HG02763 (cell line): ENCODE measurements around the gene MBLAC1.

Experiments used
- ATAC-seq: cut with Tn5 transposase; IDR thresholded peaks from one replicate; pipeline ENCODE4 v1.9.1; 2021; ENCODE audit warnings: mild to moderate bottlenecking, moderate library complexity; ENCODE audit not compliant: unreplicated experiment

MBLAC1 gene

DNA sequence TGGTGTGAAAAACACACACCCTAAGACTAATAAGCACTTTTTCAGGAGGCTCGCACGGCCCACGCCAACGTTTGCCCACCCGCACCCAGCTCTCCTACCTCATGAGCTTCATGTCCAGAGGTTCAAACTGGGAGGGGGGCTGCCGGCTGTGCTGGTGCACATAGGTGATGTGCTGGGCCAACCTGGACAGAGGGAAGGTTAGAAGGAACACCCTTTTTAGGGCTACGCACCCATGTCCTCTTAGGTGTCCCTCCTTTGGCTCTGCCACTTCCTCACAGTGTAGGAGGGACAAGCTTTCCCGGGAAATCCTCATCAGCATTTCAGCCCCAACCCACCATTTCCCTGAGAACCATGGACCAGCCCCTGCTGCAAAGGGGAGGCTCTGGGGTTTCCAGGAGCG, 31.5 kb upstream of the MBLAC1 start:
- no peak for ATAC-seq

DNA sequence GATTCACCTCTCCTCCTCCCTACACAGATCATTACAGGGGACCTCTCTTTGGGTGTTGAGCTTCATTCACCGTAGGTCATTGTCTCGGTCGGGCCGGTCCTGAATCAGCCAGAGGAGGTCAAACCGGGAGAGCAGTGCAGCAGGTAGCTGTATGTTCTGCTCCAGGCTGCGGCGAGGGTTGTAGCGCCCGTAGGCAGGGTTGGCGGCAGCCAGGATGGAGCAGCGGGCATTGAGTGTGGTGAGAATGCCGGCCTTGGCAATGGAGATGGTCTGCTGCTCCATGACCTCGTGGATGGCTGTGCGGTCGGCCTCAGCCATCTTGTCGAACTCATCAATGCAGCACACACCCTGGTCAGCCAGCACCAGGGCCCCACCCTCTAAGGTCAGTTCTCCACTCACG, 31.1 kb upstream of the MBLAC1 start:
- ATAC-seq, result no peak

DNA sequence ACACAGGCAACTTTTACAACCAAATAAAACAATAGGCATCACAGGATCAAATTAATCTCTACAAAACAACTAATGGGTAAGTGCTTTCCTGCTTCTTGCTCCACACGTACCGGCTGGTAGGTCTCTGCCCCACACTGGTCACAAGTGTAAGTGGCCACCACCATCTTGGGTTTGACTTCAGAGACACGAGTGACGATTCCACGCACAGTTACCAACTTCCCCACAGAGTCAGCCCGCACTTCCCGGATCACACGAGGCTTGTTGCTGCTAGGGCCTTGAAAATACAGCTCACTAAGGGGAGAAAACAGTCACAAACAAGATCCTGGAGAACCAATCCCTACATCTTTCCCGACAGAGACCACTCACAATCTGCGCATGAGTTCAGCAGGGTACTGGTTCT, 27.9 kb upstream of the MBLAC1 start:
- no peak for ATAC-seq

DNA sequence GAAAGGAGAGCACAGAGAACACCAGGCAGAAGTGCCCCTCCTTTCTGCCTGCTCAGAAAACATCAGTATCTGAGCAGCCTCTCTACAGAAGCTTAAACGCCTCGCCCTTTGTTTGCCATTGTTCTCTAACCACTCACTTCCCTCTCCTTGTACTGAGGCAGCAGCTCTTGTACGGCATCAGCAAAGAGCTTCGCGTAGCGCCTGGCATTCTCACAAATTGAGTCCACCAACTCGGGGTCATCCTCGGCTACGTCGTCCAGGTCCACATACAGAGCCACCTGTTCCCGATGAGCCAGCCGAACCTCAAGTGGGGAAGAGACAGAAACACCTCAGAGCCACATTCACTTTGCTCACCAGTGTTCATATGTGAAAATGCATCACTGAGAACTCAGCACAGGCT, 27.3 kb upstream of the MBLAC1 start:
- ATAC-seq, result no peak

DNA sequence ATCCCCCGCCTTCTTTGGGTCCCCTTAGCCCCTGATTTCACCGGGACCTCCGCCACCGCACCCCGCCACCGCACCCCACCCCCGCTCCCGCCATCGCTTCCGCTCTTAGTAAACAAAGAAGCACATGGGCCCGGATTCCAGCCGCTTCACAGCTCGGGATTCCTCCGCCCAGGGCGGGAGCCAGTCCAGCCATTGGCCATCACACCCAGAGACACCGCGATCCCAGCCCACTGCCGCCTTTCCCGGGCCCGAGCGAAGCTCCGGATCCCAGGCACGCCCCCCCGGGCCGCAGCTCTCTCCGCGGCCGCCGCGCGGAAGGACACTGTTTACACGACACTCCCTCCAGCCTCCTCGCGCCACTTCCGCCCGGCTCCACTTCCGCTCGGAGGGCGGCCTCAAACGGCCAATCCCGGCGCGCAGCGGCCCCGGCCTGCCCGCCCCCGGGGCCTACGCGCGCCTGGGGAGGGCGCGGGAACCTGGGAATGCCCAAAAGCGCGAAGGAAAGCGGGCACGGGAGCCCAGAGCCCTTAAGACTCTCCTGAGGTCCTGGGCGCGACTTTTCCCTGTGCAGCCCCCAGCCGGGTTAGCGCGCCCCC, 26.2 kb upstream of the MBLAC1 start:
- ATAC-seq, result peak; percentile 68

DNA sequence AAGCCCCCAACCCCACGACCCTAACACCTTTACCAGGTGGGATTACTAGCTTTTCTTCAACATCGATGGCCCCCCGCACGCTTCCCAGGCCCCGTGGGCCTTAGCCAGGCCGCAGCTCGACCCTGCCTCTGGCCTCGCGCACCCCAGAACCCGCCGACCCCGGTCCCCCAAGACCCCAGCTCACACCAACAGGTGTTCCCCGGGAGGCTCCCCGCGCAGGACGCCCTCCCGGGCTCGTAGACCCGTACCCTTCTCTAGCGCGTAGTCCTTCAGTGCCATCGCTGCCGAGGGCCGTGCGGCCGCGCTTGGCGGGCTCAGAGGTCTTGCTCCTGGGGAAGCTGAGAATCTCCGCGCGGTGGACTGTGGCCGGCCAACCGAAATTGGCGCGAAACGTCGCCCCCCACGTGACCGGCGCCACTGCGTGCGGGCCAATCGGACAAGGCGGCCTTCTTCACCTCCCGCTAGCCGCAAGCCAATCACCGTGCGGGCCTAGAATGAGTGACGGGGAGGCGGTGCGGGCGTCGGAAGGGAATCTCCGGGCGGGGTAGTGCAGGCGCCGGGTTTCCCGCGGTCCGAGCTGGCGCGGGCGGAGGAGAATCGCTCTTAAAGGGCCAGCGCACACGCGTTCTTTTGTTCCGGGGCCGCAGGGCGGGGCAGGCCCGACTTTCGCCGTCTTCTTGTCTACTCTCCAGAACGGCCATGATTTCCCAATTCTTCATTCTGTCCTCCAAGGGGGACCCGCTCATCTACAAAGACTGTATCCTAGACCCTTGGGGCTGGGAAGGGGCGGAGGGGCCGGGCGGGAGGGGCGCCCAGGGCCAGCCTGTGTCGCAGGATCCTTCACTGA, 25.5 kb upstream of the MBLAC1 start, which contains the start of the genes AP4M1 and MCM7:
Gene AP4M1, plus strand, starts transcription at position 628 of the 847 bp plus-strand sequence. Its CDS starts 72 bp downstream, at position 700.
Gene MCM7, minus strand, starts transcription at position 382 of the 847 bp plus-strand sequence. Its CDS starts 103 bp downstream, at position 279.
- peak; percentile 84 for ATAC-seq

DNA sequence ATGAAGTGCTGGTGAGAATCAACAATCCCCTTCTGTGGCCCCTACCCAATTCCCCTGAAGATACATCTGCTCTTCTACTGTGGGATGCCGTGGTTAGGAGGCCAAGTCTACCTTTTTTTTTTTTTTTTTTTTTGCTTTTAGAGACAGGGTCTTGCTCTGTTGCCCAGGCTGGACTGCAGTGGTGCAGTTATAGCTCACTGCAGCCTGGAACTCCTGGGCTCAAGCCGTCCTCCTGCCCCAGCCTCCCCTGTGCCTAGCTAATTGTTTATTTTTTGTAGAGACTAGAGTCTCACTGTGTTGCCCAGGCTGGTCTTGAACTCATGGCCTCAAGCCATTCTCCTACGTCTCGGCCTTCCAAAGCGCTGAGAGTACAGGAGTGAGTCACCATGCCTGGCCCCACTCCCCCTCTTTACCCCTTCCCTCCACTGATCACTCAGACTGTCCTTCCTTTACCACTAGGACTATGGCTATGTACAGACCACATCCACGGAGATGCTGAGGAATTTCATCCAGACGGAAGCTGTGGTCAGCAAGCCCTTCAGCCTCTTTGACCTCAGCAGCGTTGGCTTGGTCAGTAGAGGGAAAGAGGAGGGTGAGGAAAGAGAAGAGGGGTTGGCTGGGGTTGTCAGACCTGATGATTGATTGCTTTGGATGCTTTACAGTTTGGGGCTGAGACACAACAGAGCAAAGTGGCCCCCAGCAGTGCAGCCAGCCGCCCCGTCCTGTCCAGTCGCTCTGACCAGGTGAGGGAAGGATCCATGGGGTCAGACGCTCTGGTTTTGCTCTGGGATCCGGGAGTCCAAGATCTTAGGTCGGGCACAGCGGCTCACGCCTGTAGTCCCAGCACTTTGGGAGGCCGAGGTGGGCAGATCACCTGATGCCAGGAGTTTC, 23.6 kb upstream of the MBLAC1 start:
- no peak for ATAC-seq

DNA sequence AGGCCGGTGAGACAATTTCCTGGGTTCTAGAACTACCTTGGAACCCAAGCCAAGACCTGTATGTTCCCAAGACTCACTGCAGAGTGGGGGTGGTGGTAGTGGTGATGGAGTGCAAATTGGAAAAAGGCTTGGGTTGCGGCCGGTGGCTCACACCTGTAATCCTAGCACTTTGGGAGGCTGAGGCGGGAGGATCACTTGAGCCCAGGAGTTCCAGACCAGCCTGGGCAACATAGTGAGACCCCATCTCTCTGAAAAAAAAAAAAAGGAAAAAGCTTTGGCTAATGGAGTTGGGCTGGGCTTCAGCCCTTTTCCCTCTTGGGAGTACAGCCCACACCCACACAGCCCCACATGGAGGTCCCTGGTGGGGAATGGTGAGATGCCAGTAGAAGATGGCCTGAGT, 21.2 kb upstream of the MBLAC1 start:
- no peak for ATAC-seq

DNA sequence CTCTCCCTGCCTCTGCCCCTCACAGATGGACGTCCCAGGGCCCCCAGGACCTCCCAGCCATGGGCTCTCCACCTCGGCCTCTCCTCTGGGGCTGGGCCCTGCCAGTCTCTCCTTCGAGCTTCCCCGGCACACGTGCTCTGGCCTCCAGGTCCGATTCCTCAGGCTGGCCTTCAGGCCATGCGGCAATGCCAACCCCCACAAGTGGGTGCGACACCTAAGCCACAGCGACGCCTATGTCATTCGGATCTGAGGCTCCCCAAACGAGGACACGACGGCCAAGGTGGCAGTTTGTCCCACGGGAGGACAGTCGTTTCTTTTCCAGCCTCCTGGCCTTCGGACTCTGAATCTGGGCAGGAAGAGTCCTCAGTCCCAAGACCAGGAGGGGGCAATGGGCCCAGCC, 20.1 kb upstream of the MBLAC1 start:
- no peak for ATAC-seq

DNA sequence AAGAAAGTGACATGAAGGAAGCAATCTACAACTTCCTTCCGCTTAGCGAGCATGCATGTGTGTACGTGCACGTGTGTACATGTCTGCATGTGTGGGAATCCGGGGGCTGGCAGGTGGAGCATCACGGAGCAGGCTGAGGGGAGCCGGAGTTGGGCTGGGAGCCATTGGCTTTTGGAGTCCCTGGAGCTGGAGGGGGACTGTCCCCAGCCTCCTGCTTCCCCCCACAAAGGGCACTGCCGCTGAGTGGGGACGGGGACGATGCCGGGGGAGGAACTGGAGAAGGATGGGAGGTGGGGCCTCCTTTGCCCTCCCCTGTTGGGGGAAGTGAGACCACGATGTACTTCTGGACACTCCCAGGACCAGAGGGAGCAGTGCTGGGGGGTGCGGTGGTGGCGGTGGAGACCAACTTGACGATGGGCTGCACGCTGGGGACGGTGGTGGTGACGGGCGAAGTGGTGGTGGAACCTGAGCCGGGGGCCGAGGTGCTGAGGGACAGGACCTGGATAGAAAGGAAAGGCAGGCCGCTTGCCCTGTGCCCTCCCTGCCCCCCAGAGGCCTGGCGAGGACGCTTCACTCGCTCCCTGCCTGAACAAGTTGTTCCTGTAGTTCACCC, 19.5 kb upstream of the MBLAC1 start:
- no peak for ATAC-seq

DNA sequence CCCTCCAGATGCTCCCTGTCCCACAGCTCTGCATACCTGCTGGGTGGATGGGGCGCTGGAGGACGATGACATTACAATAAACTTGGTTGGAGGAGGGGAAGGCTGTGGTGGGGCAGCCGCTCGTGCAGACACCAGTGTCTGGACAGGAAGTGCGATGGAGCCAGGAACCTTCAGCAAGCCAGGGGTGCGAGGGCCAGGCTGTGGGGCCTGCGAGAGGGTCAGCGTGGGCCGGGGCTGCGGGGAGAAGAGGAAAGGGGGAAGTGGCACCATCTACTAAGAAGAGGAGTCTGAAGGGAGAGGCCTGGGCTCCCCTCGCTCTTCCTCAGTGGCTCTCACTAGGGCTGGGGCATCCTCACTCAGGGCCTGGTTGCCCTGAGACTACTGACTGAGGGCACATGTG, 18.9 kb upstream of the MBLAC1 start:
- ATAC-seq, result no peak

DNA sequence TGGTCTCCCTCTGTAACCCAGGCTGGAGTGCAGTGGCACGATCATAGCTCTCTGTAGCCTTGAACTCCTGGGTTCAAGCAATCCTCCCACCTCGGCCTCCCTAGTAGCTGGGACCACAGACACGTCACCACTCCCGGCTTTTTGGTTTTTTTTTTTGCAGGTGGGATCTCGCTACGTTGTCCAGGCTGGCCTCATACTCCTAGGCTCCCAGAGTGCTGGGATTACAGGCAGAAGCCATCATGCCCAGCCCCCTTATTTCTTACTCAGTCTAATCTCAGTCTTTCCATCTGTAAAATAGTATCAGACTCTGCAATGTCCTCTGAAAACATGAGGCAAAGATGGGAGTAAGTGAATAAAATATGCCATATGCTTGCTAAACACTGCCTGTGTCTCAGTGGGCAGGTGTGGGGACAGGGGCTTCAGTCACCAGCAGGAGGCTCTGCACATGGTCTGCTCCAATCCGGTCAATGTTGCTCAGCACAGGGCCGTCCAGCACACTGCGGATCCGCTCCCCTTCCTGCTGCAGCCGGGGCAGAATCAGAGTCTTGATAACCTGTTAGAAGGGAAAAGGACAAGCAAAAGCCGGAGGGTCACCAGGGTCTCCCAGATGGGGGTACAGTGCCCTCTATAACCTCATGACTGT, 17.1 kb upstream of the MBLAC1 start:
- no peak for ATAC-seq

DNA sequence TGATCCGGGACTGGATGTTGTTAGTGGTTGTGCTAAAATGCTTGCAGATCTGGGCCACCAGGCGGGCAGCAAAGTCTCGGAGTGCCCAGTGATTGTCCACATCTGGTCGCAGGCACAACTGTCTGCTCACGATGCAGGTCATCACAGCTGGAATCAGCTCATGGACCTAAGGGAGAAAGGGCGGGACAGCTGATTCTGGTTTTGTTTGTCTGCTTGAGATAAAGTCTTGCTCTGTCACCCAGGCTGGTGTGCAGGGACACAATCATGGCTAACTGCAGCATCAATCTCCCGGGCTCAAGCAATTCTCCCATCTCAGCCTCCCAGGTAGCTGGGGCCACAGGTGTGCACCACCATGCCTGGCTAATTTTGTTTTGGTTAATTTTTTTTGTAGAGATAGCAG, 15.6 kb upstream of the MBLAC1 start:
- ATAC-seq, result no peak

DNA sequence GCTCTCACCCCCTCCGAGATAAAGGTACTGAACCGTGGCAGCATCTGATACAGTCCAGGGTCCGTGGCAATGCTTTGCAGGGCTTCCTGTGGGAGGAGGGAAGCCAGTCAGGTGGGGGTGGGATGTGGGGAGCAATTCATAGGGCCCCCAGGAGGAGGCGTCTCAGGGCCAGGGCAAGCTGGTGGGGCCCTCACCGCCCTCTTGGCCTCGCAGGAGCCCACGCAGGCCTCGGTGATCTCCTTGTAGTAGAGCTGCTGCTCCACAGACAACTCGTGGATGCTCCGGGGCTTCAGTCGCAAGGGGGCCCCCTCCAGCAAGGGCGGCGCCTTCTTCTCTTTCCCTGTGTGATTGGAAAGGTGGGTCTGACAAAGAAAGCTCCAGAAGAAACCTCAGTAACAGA, 14.9 kb upstream of the MBLAC1 start:
- ATAC-seq, result no peak

DNA sequence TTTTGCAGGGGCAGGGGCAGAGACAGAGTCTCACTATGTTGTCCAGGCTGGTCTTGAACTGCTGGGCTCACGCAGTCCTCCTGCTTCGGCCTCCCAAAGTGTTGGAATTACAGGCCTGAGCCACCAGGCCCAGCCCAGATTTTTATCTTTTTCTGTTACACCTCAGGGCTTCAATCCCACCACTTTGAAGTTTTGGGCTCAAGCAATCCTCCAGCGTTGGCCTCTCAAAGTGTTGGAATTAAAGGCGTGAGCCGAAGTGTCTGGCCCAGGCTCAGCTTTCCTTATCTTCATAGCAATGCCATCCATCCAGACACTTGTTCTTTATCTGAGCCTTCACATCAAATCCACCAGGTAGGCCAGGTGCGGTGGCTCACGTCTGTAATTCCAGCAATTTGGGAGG, 11.7 kb upstream of the MBLAC1 start:
- no peak for ATAC-seq

DNA sequence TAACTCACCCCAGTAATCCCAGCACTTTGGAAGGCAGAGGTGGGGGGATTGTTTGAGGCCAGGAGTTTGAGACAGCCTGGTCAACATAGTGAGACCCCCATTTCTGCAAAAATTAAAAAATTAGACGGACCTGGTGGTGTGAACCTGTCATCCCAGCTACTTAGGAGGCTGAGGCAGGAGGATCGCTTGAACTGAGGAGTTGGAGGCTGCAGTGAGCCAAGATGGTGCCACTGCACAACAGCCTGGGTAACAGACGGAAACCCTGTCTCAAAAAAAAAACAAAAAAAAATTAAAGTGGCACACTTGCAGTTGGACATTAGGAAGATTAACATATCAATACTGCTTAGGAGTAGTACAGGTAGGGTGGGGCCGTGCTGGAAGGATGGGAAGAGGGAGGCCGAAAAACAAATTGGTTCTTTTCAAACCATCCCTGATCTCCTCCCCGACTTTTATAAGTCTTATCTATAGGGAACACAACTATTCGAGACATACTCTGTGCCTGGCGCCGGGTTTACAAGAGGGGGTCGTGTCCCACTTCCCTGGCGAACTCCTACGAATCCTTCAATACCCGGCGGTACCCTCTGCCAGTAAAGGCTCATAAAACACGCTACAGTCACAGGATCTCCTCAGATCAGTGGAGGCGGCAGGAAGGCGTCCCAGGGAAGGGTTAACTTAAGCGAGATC, 8.2 kb upstream of the MBLAC1 start:
- ATAC-seq, result no peak

DNA sequence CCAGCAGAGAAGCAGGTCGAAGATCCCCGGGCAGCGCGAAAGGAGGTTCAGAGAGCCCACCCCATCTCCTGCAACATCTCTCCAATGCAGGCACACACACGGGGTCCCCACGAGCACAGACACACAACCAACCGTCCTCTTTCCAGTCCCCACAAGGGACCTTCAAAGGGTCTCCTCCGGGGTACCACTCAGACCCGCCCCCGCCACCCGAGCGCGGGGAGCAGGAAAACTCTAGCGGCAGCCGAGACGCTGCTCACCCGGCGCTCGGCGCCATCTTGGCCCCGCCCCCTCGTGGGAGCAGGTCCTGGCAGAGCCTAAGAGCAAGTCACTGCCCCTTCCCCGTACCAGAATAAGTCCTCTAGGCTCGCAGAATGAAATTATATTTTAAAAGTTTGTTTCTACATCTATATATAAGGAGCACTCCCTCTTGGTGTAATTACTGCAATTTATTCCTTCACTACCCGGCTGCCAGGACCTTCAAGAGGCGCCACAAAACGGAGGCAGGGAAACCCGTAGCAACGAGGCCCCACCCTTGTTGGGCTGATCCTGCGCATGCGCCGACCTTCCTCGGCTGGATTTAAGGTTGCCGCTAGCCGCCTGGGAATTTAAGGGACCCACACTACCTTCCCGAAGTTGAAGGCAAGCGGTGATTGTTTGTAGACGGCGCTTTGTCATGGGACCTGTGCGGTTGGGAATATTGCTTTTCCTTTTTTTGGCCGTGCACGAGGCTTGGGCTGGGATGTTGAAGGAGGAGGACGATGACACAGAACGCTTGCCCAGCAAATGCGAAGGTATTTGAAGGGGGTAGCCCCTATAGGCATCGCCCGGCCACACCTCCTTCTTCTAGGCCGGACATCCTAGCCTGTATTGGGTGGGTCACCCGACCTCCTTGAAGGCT, 7.4 kb upstream of the MBLAC1 start, which contains the start of the genes CNPY4 and TAF6:
Gene CNPY4, plus strand, starts transcription at position 563 of the 898 bp plus-strand sequence. Its CDS starts 111 bp downstream, at position 674.
Gene TAF6, minus strand, starts transcription at position 287 of the 898 bp plus-strand sequence. CDS start 5,149 bp downstream, outside the sequence.
- peak; percentile 77 for ATAC-seq

DNA sequence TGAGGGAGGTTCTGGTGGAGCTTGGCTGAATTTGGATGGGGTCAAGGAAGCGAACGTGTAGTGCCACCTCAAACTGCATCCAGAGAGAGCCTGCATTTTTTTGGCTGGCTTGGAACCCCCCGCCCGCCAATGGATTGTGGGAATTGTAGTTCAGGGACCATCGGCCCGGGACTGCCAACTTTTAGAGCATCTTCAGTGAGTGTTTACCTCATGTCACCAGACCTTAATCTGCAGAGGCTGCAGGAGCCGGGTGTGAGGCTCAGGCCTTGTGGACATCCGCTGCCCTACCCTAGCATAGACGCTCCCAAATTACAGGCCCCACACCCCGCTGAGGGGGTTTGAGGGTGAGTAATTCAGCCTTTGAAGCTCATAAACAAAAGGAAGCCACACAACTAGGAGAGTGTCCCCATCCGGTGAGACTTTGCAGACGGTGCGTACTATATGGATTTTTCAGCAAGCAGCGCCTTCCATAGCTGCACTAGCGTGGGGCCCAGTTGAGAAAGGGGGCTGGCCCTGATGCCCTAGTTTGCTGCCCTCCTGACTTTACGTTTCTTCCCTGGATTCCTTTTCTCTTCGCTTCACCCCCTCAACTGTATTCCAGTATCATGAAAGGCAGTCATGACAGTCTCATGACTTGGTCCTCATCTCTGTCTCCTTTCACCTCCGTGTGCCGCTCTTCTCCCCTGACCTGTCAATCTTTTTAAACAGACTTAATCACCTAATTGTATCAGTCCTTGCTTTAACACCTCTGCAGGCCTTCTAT, 6.6 kb upstream of the MBLAC1 start:
- ATAC-seq, result peak; percentile 25
